Upper lobe of left lung (tissue), 4 donors: ENCODE data around the gene RALGDS.
"Not testable (repeated sequence)": the region's sequence is repeated elsewhere in the genome, so short reads cannot be mapped to it uniquely, and the experiment has no call there.

Experiments used
- CTCF ChIP-seq, 6 experiments: fragments of 450-650 bp in 4 of 6; fragments of 200-600 bp in 2 of 6; sonication (generic) in 2 of 6; IDR thresholded peaks; one replicate each; pipeline ENCODE4 v1.5.1; 2016 to 2019; ENCODE audit warnings: antibody characterized with exemption in 6 of 6
- POLR2A ChIP-seq, 4 donors: fragments of 450-650 bp; IDR thresholded peaks; one replicate each; pipeline ENCODE4 v1.5.1; 2016 to 2017; ENCODE audit warnings: antibody characterized with exemption in 4 of 4, mild to moderate bottlenecking in 2 of 4
- POLR2AphosphoS5 ChIP-seq, 2 donors: sonication (generic); formaldehyde crosslinking; IDR thresholded peaks; one replicate each; pipeline ENCODE4 v1.5.1; 2017; ENCODE audit warnings: antibody characterized with exemption in 2 of 2

- not testable (repeated sequence) for TF ChIP-seq CTCF, POLR2AphosphoS5, POLR2A (IDR thresholded peaks at IDR 0.05)
These were observed 52.6 kb downstream of the RALGDS start for GRCh38 chr9:133068431-133068830.
